HL-60 (cell line): Measurements from ENCODE around the gene TREH.

Experiments
- CTCF ChIP-seq: IDR thresholded peaks from one replicate; pipeline ENCODE4 v1.5.1; 2011; ENCODE audit warnings: low read length, control low read depth, inconsistent platforms; ENCODE audit not compliant: insufficient read depth
- GABPA ChIP-seq: IDR thresholded peaks from 2 replicates; pipeline ENCODE4 v1.6.1; 2012; ENCODE audit warnings: low read depth
- SPI1 ChIP-seq: IDR thresholded peaks from 2 replicates; pipeline ENCODE4 v1.6.1; 2012; ENCODE audit warnings: low read depth, mild to moderate bottlenecking, borderline replicate concordance
- TF ChIP-seq, protein P1 (sequence below): IDR thresholded peaks from 2 replicates; pipeline ENCODE4 v1.6.1; 2012; ENCODE audit warnings: low read depth; ENCODE audit not compliant: insufficient replicate concordance

GRCh38 chr11:118653684-118654390 lies 25.6 kb downstream of the TREH start:
- no peak for TF ChIP-seq CTCF
- TF ChIP-seq, protein P1, sequence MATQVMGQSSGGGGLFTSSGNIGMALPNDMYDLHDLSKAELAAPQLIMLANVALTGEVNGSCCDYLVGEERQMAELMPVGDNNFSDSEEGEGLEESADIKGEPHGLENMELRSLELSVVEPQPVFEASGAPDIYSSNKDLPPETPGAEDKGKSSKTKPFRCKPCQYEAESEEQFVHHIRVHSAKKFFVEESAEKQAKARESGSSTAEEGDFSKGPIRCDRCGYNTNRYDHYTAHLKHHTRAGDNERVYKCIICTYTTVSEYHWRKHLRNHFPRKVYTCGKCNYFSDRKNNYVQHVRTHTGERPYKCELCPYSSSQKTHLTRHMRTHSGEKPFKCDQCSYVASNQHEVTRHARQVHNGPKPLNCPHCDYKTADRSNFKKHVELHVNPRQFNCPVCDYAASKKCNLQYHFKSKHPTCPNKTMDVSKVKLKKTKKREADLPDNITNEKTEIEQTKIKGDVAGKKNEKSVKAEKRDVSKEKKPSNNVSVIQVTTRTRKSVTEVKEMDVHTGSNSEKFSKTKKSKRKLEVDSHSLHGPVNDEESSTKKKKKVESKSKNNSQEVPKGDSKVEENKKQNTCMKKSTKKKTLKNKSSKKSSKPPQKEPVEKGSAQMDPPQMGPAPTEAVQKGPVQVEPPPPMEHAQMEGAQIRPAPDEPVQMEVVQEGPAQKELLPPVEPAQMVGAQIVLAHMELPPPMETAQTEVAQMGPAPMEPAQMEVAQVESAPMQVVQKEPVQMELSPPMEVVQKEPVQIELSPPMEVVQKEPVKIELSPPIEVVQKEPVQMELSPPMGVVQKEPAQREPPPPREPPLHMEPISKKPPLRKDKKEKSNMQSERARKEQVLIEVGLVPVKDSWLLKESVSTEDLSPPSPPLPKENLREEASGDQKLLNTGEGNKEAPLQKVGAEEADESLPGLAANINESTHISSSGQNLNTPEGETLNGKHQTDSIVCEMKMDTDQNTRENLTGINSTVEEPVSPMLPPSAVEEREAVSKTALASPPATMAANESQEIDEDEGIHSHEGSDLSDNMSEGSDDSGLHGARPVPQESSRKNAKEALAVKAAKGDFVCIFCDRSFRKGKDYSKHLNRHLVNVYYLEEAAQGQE = no peak
- no peak for TF ChIP-seq GABPA
- no peak for TF ChIP-seq SPI1
